Muscle layer of duodenum (tissue), 2 donors: Measurements from ENCODE around the gene LHX8.
"Not testable (repeated sequence)": the region's sequence is repeated elsewhere in the genome, so short reads cannot be mapped to it uniquely, and the experiment has no call there.

Experiments
- H3K27ac ChIP-seq: one replicate; pipeline ENCODE4 v1.7.0; 2013; ENCODE audit warnings: mild to moderate bottlenecking, low read length
- H3K27me3 ChIP-seq: one replicate; pipeline ENCODE4 v1.7.0; 2013; ENCODE audit warnings: low read depth, mild to moderate bottlenecking, control low read depth, low read length
- H3K36me3 ChIP-seq, 2 donors: one replicate each; pipeline ENCODE4 v1.7.0; 2013; ENCODE audit warnings: low read length in 2 of 2, control low read depth in 1 of 2, mild to moderate bottlenecking in 1 of 2; ENCODE audit not compliant: insufficient read depth in 2 of 2, control insufficient read depth in 1 of 2
- H3K4me1 ChIP-seq, 2 donors: one replicate each; pipeline ENCODE4 v1.7.0; 2013; ENCODE audit warnings: low read length in 2 of 2, mild to moderate bottlenecking in 2 of 2, control low read depth in 1 of 2, moderate library complexity in 1 of 2; ENCODE audit not compliant: insufficient read depth in 2 of 2, control insufficient read depth in 1 of 2
- H3K4me3 ChIP-seq, 2 donors: one replicate each; pipeline ENCODE4 v1.7.0; 2013; ENCODE audit warnings: low read length in 2 of 2, low read depth in 1 of 2, mild to moderate bottlenecking in 1 of 2
- H3K9me3 ChIP-seq, 2 donors: one replicate each; pipeline ENCODE4 v1.7.0; 2013; ENCODE audit warnings: low read length in 2 of 2, control low read depth in 1 of 2, mild to moderate bottlenecking in 1 of 2; ENCODE audit not compliant: control insufficient read depth in 1 of 2
- donor health status: healthy.

LHX8 gene

DNA sequence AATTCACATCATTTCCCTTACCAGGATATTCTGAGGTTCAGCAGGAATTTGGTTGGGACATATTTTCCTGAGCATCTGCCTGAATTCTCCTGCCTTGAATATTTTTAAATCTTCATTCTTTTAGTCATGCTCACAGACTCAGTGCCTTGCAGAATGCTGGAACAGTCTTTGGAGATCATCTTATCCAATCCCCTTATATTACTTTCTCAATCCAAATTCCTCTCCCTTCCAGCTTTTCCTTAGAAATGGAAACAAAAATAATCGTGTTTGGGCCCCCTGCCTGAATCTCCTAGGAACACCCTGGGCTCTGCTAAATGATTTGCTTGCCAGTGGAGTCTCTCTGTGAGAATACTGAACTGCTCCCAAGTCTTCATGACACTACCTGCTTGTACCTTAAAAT is 38.4 kb downstream of the LHX8 start:
- Histone ChIP-seq H3K4me3 (no peak overlapping the region), H3K36me3 (no peaks in the 10 kb centered on the region), H3K9me3 (no peaks in the 10 kb centered on the region), H3K27ac (no peak overlapping the region), H3K27me3 (no peaks in the 10 kb centered on the region), H3K4me1 (no peaks in the 10 kb centered on the region)

DNA sequence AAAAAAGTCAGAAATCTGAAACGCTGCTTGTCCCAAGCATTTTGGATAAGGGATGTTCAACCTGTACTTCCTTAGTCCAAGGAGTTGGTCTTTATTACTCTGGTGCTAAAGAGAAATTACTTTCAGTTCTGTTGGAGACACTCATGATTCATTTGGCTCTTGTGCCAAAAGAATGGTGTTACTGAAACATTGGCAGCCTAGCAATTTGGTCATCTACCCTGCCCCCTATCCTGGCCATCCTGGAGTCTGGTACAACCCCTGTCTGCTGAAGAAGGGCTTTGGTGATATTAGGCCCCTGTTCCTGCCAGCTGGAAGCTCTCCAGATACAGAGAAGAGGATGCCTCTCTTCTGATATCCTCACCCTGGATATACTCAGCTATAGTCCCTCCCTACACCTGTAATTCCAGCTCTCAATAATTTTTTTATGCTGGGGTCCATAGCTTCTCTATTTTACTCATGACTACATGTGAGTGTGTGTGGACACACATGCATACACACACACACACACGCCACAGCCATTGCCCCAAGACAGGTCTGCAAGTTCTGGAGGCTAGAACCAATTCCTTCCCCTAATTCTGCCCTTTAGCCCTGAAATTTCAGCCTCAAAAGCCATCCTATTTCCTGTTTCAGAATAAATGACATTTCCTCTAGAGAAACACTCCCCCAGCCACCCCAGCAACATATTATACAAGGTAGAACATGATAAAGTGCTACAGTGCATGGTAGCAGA is 40.0 kb downstream of the LHX8 start:
- Histone ChIP-seq H3K27ac (no peak overlapping the region), H3K4me1 (no peaks in the 10 kb centered on the region), H3K36me3 (no peaks in the 10 kb centered on the region), H3K27me3 (no peaks in the 10 kb centered on the region), H3K9me3 (no peaks in the 10 kb centered on the region), H3K4me3 (no peak overlapping the region)

DNA sequence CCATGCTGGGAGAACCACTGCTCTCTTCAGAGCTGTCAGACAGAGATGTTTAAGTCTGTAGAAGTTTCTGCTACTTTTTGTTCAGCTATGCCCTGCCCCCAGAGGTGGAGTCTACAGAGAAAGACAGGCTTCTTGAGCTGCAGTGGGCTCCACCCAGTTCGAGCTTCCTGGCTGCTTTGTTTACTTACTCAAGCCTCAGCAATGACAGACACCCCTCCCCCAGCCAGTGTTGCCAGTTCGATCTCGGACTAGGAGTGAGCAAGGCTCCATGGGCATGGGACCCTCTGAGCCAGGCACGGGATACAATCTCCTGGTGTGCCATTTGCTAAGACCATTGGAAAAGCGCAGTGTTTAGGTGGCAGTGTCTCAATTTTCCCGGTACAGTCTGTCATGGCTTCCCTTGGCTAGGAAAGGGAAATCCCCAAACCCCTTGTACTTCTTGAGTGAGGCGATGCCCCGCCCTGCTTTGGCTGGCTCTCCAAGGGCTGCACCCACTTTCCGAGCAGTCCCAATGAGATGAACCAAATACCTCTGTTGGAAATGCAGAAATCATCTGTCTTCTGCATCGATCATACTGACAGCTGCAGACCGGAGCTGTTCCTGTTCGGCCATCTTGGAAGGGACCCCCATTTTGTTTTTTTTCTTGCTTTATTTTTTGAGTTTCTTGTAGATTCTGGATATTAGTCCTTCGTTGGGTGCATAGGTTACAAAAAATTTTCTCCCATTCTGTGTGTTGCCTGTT is 47.2 kb downstream of the LHX8 start:
- H3K4me3 ChIP-seq, H3K36me3 ChIP-seq, H3K4me1 ChIP-seq, H3K9me3 ChIP-seq, H3K27ac ChIP-seq, H3K27me3 ChIP-seq: not testable (repeated sequence)

DNA sequence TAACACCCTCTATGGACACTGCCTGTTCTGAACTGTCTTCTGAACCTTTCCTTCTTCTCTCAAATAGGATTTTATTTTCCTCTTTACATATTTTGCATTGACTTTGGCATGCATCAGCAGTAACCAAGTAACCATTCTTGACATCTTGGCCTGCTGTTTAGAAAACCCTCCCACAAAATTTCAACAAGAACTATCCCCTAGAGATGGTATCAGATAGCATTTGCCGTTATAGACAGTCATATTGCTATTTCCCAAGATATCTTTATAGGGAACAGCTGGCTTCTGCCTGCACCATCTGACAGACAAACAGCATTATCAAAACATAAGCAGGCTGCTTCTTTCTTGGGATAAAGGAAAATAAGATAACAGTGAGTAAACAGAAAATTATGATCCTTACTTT is 54.7 kb downstream of the LHX8 start:
- Histone ChIP-seq H3K9me3 (no peaks in the 10 kb centered on the region), H3K4me1 (no peaks in the 10 kb centered on the region)

GRCh38 chr1:75198163-75198562 is 64.0 kb downstream of the LHX8 start:
- Histone ChIP-seq H3K9me3 (no peaks in the 10 kb centered on the region), H3K4me3 (no peak overlapping the region), H3K27ac (no peak overlapping the region), H3K27me3 (no peaks in the 10 kb centered on the region), H3K36me3 (no peaks in the 10 kb centered on the region), H3K4me1 (no peaks in the 10 kb centered on the region)

More for the DNA sequence above, 54.7 kb downstream of the LHX8 start:
- no peak overlapping the region for H3K27ac ChIP-seq
- H3K36me3 ChIP-seq = no peaks in the 10 kb centered on the region
- no peak overlapping the region for H3K4me3 ChIP-seq
- H3K27me3 ChIP-seq = no peaks in the 10 kb centered on the region

GRCh38 chr1:75198761-75199160 is 64.6 kb downstream of the LHX8 start:
- Histone ChIP-seq H3K4me3 (no peak overlapping the region), H3K4me1 (no peaks in the 10 kb centered on the region), H3K9me3 (no peaks in the 10 kb centered on the region), H3K36me3 (no peaks in the 10 kb centered on the region), H3K27ac (no peak overlapping the region), H3K27me3 (no peaks in the 10 kb centered on the region)

GRCh38 chr1:75202751-75203150 is 68.6 kb downstream of the LHX8 start:
- no peaks in the 10 kb centered on the region for H3K9me3 ChIP-seq
- H3K36me3 ChIP-seq = no peaks in the 10 kb centered on the region
- no peak overlapping the region for H3K27ac ChIP-seq
- H3K4me3 ChIP-seq = no peak overlapping the region
- no peaks in the 10 kb centered on the region for H3K4me1 ChIP-seq
- H3K27me3 ChIP-seq = no peaks in the 10 kb centered on the region

DNA sequence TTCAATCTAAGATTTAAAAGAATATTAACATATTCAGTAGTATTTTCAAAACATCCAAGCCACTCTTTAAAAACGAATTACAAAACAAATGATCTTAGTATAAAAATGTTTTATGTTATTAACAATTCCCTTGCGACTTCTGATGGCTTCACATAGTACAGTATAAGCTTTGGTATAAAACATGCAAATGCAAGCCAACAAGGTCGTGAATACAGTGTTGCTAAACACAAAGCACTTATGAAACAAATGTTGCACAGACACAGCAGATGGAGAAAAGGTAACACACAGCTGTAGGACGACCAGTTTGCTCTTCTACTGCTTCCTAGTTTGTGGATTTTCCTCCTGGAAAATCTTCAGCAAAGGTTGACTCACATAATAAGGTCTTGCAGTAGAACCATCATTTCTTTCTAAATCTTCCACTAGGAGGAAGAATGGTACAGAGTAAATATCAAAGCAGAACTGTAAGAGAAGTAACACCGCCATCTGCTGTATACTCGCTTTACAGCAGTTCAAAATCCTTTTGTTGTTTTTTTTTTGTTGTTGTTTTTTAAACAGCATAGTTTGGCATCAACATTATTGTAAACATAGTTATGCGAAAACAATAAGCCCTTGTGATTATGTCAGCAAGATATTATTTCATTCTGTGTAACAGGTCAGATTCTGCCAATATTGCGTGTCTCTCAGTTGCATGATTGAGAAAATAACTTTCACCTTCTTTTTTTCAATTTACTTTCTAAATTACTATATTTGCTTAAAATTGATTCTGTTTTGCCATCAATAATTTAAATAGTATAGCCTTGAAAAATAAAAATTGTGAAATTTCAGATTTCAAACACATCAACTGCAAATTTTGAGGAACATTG is 69.5 kb downstream of the LHX8 start:
- no peak overlapping the region for H3K4me3 ChIP-seq
- H3K36me3 ChIP-seq = no peaks in the 10 kb centered on the region
- H3K27ac ChIP-seq = no peak overlapping the region
- no peaks in the 10 kb centered on the region for H3K4me1 ChIP-seq
- H3K27me3 ChIP-seq = no peaks in the 10 kb centered on the region
- H3K9me3 ChIP-seq = no peaks in the 10 kb centered on the region

DNA sequence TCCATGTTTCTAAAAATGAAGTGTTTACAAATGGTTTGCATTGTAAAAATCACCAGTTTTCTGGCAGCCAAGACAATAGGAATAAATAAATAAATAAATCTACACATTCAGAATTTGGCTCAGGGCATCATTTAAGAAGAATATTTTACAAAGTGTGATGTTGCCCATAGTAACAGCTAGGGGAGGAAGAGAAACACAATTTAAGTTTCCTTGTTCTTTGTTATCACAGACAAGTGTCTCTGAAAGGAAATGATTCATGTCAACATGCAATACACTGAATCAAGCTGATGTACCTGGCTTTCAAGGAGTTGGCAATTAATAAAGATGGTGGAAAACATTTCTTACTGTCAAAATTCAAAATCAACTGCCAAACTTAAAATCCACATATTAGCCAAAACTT is 74.7 kb downstream of the LHX8 start:
- Histone ChIP-seq H3K4me1 (no peaks in the 10 kb centered on the region), H3K9me3 (no peaks in the 10 kb centered on the region), H3K27me3 (no peaks in the 10 kb centered on the region), H3K27ac (no peak overlapping the region), H3K36me3 (no peaks in the 10 kb centered on the region), H3K4me3 (no peak overlapping the region)
